ENCODE data around the gene NFRKB. TPM values are rescaled to one million over a fixed set of nuclear protein-coding genes. Genes with fewer than 3 reads are reported as not detected.

Gene NFRKB
- total RNA-seq, 1 donor from 2014 or later: 42.1 TPM

GRCh38 chr11:129846508-129847335, 48.7 kb downstream of the NFRKB start:
- intact Hi-C loops (cut with micrococcal nuclease): no loop called here

Other genes with a start within 250 kb of the NFRKB start
- gene TMEM45B, start 79.7 kb downstream of the NFRKB start, total RNA-seq: 0.93 and 0.96 TPM in 2 replicates
- gene PRDM10, start 107.3 kb upstream of the NFRKB start, total RNA-seq: 12.8 and 13.4 TPM in 2 replicates
- 29.1 and 29.7 TPM in 2 replicates for gene APLP2, start 174.3 kb upstream of the NFRKB start, total RNA-seq

Data from T-helper 1 cell treated with Interleukin-12 subunit alpha and Interleukin-12 subunit beta and Interleukin-4 antibody, amounts not matched to agents 30 ng/mL and 1 ng/mL, for 36 hours (primary cell).